Testis (tissue), 3 donors: ENCODE data around the gene ASAP2. TPM values are rescaled to one million over a fixed set of nuclear protein-coding genes. Genes with fewer than 3 reads are reported as not detected.

Experiments
- DNase-seq: peaks from one replicate; pipeline ENCODE4 v3.0.0-alpha.2; 2019
- H3K27ac ChIP-seq, 2 donors: fragments of 200-600 bp; sonication (generic); one replicate each; pipeline ENCODE4 v1.5.1; 2019
- H3K27me3 ChIP-seq: fragments of 200-600 bp; sonication (generic); one replicate; pipeline ENCODE4 v1.5.1; 2019
- H3K36me3 ChIP-seq: fragments of 200-600 bp; sonication (generic); one replicate; pipeline ENCODE4 v1.5.1; 2017; ENCODE audit warnings: low read depth; ENCODE audit errors: missing control alignments
- H3K4me1 ChIP-seq: fragments of 200-600 bp; sonication (generic); one replicate; pipeline ENCODE4 v1.5.1; 2019
- H3K4me3 ChIP-seq, 2 donors: fragments of 200-600 bp; sonication (generic); one replicate each; pipeline ENCODE4 v1.5.1; 2017 to 2019
- H3K9me3 ChIP-seq: fragments of 200-600 bp; sonication (generic); one replicate; pipeline ENCODE4 v1.5.1; 2017
- CTCF ChIP-seq, 3 experiments: fragments of 450-650 bp in 2 of 3; fragments of 200-600 bp in 1 of 3; sonication (generic) in 1 of 3; IDR thresholded peaks; one replicate each; pipeline ENCODE4 v1.5.1; 2016 to 2019; ENCODE audit warnings: antibody characterized with exemption in 3 of 3, mild to moderate bottlenecking in 2 of 3, moderate library complexity in 1 of 3
- POLR2A ChIP-seq: fragments of 450-650 bp; IDR thresholded peaks from one replicate; pipeline ENCODE4 v1.6.1; 2017; ENCODE audit warnings: antibody characterized with exemption, mild to moderate bottlenecking, moderate library complexity
- WGBS, 2 donors: methylation state at CpG; one replicate each; pipeline ENCODE4 v1.1.5; 2018; 5-methylcytosine and 5-hydroxymethylcytosine counted together
- intact Hi-C: fragments of 100-400 bp; cut with DNase I; formaldehyde crosslinking; loops from one replicate; pipeline ENCODE4 v1.15.1; 2023; ENCODE audit warnings: low total_unique reads
- polyA plus RNA-seq: library from polyadenylated mRNA; stranded (reverse); fragments of 350-450 nt; fragmentation: Illumina TruSeq; extraction: RNeasy Lipid Tissue Mini Kit (QIAGEN cat#74804); gene quantifications from one replicate; pipeline ENCODE4 v1.2.3, GENCODE V29; 2014; ENCODE audit warnings: low read depth, low replicate concordance; ENCODE audit not compliant: insufficient read depth
- total RNA-seq, 2 donors: library from RNA; depleted of rRNA; stranded (reverse); fragments of >200 nt; gene quantifications; one replicate each; pipeline ENCODE4 v1.2.3, GENCODE V29; 2016

The ASAP2 gene
- total and polyA plus RNA-seq, 3 donors from 2014 or later: 42.4 to 87.2 (median 79.0) TPM

DNA sequence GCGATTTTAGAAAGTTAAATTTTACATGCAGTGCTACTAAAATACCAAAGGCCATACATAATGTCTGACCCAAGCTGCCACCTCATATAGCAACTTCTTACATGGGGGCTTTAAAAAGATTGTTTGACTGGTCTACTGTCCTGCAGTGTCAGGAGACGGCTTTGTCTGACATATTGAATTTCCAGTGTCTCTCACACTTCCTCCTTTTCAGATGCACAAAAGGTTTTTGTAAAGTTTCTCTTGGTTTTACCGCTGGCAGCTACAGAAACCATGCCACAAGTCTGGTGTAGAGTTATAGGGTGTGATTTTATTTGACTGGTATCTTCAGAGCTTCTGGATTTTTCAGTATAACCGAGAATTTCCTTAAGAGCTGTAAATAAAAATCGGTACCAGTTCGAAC is 1.1 kb upstream of the ASAP2 start:
- H3K27me3 ChIP-seq: no peaks in the 10 kb centered on the region
- TF ChIP-seq POLR2A (no peak), CTCF (IDR thresholded peaks at IDR 0.05) (no peak)
- H3K36me3 ChIP-seq: no peaks in the 10 kb centered on the region
- WGBS, 2 donors: 43 to 50% methylated on average over 6 of the region's 6 CpGs
- H3K4me1 ChIP-seq: no peaks in the 10 kb centered on the region
- H3K27ac ChIP-seq: peak overlapping the region; percentile 47 to 78
- peak overlapping the region; percentile 64 to 72 for H3K4me3 ChIP-seq
- intact Hi-C loops: no loop called here
- H3K9me3 ChIP-seq: no peaks in the 10 kb centered on the region
- no peak for DNase-seq

DNA sequence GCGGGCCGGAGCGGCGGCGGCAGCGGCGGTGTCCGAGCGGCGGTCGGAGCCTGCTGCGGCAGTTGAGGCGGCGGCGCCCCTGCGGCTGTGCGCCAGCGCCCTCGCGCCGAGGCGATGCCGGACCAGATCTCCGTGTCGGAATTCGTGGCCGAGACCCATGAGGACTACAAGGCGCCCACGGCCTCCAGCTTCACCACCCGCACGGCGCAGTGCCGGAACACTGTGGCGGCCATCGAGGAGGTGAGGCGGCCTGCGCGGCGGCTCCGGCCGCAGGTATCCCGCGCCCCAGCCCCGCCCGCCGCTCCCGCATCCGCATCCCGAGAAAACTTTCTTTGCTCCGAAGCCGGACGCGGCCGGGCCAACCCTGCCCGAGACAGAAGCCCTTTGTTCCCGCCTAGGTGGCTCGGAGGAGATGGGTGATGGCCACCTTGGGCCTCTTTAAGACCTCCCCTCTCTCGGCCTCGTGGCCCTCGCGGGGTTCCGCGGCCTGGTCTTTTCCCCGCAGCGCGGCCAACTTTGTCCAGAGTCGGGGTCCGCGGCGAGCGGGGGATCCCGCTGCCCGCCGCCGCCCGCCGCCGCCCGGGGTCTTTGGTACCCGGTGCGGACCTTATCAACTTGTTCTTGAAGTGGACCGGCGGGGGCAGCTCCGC is 504 bp downstream of the ASAP2 start:
- Histone ChIP-seq H3K4me1 (no peaks in the 10 kb centered on the region), H3K36me3 (no peaks in the 10 kb centered on the region), H3K27ac (peak overlapping the region; percentile 46 to 72), H3K4me3 (peak overlapping the region; percentile 66 to 69), H3K27me3 (no peaks in the 10 kb centered on the region), H3K9me3 (no peaks in the 10 kb centered on the region)
- no peak for TF ChIP-seq POLR2A
- TF ChIP-seq CTCF (IDR thresholded peaks at IDR 0.05): no peak
- intact Hi-C loops: no loop called here
- peak; percentile 51 for DNase-seq
- WGBS, 2 donors: 1% methylated on average over 44 to 47 of the region's 84 CpGs

- Histone ChIP-seq H3K4me1 (no peaks in the 10 kb centered on the region), H3K36me3 (no peaks in the 10 kb centered on the region), H3K9me3 (no peaks in the 10 kb centered on the region), H3K4me3 (peak overlapping the region; percentile 66 to 69), H3K27me3 (no peaks in the 10 kb centered on the region), H3K27ac (peak overlapping the region; percentile 46 to 72)
- WGBS, 2 donors: 10 to 13% methylated on average over 20 to 21 of the region's 34 CpGs
- peak; percentile 34 for DNase-seq
- intact Hi-C loops: no loop called here
- no peak for TF ChIP-seq POLR2A
- TF ChIP-seq CTCF (IDR thresholded peaks at IDR 0.05): no peak
These were observed 1.2 kb downstream of the ASAP2 start for GRCh38 chr2:9207641-9208311.

GRCh38 chr2:9208875-9209274 is 2.3 kb downstream of the ASAP2 start:
- H3K4me3 ChIP-seq: no peak overlapping the region

More at GRCh38 chr2:9208875-9209274, 2.3 kb downstream of the ASAP2 start:
- 62 to 65% methylated on average over 1 of the region's 1 CpG for WGBS, 2 donors
- Histone ChIP-seq H3K27me3 (no peaks in the 10 kb centered on the region), H3K4me1 (no peaks in the 10 kb centered on the region), H3K36me3 (no peaks in the 10 kb centered on the region), H3K9me3 (no peaks in the 10 kb centered on the region), H3K27ac (no peak overlapping the region)
- TF ChIP-seq POLR2A (no peak), CTCF (IDR thresholded peaks at IDR 0.05) (no peak)
- intact Hi-C loops: no loop called here
- no peak for DNase-seq
